Measurements from ENCODE around the gene RHNO1.

The RHNO1 gene

DNA sequence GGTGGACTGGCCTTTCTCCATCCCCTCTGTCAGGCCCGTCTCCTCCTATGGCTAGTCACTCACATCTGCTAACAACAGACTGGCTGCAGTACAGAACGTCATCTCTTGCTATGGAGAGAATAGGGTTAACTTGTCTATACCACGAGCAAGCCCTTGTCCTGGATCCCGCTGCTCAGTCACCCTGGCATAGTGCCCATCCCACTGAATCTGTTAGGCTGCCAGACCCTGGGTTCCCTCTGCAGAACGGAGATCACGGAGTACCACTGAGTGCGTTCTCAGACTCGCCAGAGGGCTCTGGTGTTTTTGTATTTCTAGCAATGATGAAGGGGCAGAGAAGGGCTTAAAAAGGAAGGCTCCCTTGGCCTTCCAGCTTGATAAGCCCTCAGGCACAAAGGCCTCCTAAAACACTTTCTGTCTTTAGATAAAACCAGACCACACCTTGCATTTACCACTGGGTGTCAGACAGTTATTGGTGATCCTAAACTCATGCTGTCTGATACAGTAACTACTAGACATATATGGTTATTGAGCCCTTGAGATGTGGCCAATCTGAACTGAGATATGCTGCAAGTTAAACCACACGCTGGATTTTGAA is 35.9 kb upstream of the RHNO1 start (continued):
- TF ChIP-seq, protein P1, sequence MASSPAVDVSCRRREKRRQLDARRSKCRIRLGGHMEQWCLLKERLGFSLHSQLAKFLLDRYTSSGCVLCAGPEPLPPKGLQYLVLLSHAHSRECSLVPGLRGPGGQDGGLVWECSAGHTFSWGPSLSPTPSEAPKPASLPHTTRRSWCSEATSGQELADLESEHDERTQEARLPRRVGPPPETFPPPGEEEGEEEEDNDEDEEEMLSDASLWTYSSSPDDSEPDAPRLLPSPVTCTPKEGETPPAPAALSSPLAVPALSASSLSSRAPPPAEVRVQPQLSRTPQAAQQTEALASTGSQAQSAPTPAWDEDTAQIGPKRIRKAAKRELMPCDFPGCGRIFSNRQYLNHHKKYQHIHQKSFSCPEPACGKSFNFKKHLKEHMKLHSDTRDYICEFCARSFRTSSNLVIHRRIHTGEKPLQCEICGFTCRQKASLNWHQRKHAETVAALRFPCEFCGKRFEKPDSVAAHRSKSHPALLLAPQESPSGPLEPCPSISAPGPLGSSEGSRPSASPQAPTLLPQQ (tag by site-specific recombination; IDR thresholded peaks at IDR 0.05): no peak
- no peak for TF ChIP-seq ZNF221 (tag by site-specific recombination; IDR thresholded peaks at IDR 0.05; ENCODE audit: borderline replicate concordance)

DNA sequence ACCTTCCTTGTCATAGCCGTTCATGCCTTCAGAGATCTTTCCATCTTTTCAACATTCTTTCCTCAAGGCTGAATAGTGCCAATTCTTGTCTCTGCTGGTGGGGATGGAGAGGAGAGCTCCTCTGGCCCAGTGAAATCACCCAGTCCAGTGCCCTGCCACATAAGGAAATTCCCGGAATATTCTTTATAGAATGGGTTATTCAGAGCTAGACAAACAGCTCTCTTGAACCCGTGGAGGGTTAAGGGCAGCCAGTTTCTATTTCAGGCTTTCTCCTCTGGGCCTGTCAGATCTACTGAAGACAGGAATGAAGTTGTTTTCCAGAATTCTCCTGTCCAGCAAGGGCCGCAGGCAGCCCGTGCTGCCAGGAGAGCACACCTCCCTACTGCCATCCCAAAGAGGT is 34.1 kb upstream of the RHNO1 start:
- ChIA-PET POLR2A (interaction anchor here (1.0 kb wide), 1 partner anchor 12 kb away, joined by 3 read pairs; no protein-coding TSS in a partner anchor), CTCF (interaction anchor here (0.7 to 1.5 kb wide), 2 partner anchors 9 to 20 kb away, joined by 3 to 5 read pairs; no protein-coding TSS in a partner anchor)

DNA sequence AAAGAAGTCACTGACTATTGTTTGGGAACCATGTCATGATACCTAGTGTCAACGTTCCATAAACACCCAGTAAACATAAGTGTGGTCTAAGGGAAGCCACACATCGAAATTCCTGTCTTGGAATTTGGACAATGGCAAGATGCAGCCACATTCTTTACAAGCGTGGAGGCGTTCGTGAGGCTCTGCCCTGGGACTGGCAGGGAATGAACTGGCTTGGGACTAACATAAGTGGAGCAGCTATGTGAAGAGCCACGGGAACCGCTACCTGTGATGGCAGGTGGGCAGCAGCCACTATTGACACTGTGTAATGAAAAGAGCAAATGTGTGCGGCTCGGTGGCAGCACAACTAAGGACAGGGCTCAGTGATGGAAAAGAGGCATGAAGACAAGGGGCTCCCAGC is 32.2 kb upstream of the RHNO1 start:
- no peak overlapping the region for H3K4me3 ChIP-seq (ENCODE audit: low read depth, low read length)
- CTCF ChIA-PET: interaction anchor here (0.6 to 3.3 kb wide), 15 partner anchors 9 to 289 kb away, joined by 3 to 20 read pairs (median 4); partner anchors contain the start of genes NRIP2 and TEX52

More for the DNA sequence above, 34.1 kb upstream of the RHNO1 start:
- Histone ChIP-seq H3K9me3 (ENCODE audit: control insufficient read depth, insufficient read depth, low read depth, low read length) (no peaks in the 10 kb centered on the region), H3K4me1 (ENCODE audit: control insufficient read depth, insufficient read depth, low read length) (no peaks in the 10 kb centered on the region), H3K4me3 (ENCODE audit: low read depth, low read length) (no peak overlapping the region), H3K27ac (ENCODE audit: extremely low read depth, low read depth, low read length) (no peak overlapping the region), H3K36me3 (ENCODE audit: control insufficient read depth in 2 of 2, insufficient read depth in 1 of 2, low read length in 2 of 2) (peaks cover 0 to 9% of the 10 kb centered on the region in 2 experiments; a peak in 2 of 3 replicates)
- TF ChIP-seq ZNF707 (tag by site-specific recombination; IDR thresholded peaks at IDR 0.05) (no peak), ZNF560 (tag by site-specific recombination; IDR thresholded peaks at IDR 0.05; ENCODE audit: borderline replicate concordance) (no peak), HOXD13 (CRISPR knock-in tag; IDR thresholded peaks at IDR 0.05; ENCODE audit: borderline replicate concordance) (no peak), ZNF10 (tag by site-specific recombination; IDR thresholded peaks at IDR 0.05) (no peak), ZNF785 (tag by site-specific recombination; IDR thresholded peaks at IDR 0.05) (no peak), ZNF837 (tag by site-specific recombination; IDR thresholded peaks at IDR 0.05) (no peak)
- TF ChIP-seq, protein P2, sequence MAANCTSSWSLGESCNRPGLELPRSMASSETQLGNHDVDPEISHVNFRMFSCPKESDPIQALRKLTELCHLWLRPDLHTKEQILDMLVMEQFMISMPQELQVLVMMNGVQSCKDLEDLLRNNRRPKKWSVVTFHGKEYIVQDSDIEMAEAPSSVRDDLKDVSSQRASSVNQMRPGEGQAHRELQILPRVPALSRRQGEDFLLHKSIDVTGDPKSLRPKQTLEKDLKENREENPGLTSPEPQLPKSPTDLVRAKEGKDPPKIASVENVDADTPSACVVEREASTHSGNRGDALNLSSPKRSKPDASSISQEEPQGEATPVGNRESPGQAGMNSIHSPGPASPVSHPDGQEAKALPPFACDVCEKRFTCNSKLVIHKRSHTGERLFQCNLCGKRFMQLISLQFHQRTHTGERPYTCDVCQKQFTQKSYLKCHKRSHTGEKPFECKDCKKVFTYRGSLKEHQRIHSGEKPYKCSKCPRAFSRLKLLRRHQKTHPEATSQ (tag by site-specific recombination; IDR thresholded peaks at IDR 0.05): no peak
- TF ChIP-seq, protein P3, sequence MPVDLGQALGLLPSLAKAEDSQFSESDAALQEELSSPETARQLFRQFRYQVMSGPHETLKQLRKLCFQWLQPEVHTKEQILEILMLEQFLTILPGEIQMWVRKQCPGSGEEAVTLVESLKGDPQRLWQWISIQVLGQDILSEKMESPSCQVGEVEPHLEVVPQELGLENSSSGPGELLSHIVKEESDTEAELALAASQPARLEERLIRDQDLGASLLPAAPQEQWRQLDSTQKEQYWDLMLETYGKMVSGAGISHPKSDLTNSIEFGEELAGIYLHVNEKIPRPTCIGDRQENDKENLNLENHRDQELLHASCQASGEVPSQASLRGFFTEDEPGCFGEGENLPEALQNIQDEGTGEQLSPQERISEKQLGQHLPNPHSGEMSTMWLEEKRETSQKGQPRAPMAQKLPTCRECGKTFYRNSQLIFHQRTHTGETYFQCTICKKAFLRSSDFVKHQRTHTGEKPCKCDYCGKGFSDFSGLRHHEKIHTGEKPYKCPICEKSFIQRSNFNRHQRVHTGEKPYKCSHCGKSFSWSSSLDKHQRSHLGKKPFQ (tag by site-specific recombination; IDR thresholded peaks at IDR 0.05): no peak
- TF ChIP-seq, protein P4, sequence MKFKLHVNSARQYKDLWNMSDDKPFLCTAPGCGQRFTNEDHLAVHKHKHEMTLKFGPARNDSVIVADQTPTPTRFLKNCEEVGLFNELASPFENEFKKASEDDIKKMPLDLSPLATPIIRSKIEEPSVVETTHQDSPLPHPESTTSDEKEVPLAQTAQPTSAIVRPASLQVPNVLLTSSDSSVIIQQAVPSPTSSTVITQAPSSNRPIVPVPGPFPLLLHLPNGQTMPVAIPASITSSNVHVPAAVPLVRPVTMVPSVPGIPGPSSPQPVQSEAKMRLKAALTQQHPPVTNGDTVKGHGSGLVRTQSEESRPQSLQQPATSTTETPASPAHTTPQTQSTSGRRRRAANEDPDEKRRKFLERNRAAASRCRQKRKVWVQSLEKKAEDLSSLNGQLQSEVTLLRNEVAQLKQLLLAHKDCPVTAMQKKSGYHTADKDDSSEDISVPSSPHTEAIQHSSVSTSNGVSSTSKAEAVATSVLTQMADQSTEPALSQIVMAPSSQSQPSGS (tag by site-specific recombination; IDR thresholded peaks at IDR 0.05; ENCODE audit: low read depth): no peak

More for the DNA sequence above, 32.2 kb upstream of the RHNO1 start:
- H3K9me3 ChIP-seq (ENCODE audit: control insufficient read depth, insufficient read depth, low read depth, low read length): no peaks in the 10 kb centered on the region
- TF ChIP-seq ZNF324 (tag by site-specific recombination; IDR thresholded peaks at IDR 0.05): no peak
- TF ChIP-seq ZNF114 (tag by site-specific recombination; IDR thresholded peaks at IDR 0.05): no peak
- TF ChIP-seq ZNF311 (tag by site-specific recombination; IDR thresholded peaks at IDR 0.05; ENCODE audit: borderline replicate concordance): no peak
- TF ChIP-seq ZNF510 (tag by site-specific recombination; IDR thresholded peaks at IDR 0.05; ENCODE audit: insufficient replicate concordance): no peak
- H3K4me1 ChIP-seq (ENCODE audit: control insufficient read depth, insufficient read depth, low read length): no peaks in the 10 kb centered on the region
- peaks cover 0 to 5% of the 10 kb centered on the region in 2 experiments; a peak in 2 of 3 replicates for H3K36me3 ChIP-seq (ENCODE audit: control insufficient read depth in 2 of 2, insufficient read depth in 1 of 2, low read length in 2 of 2)
- no peak overlapping the region for H3K27ac ChIP-seq (ENCODE audit: extremely low read depth, low read depth, low read length)
- POLR2A ChIA-PET: interaction anchor here (0.6 to 1.5 kb wide), 2 partner anchors 10 to 42 kb away, joined by 6 to 7 read pairs; no protein-coding TSS in a partner anchor

Data from HEK293 (cell line).